ENCODE results near the gene CAB39. TPM values are rescaled to one million over a fixed set of nuclear protein-coding genes. Genes with fewer than 3 reads are reported as not detected.

CAB39 gene
- total RNA-seq (31.9 and 32.3 TPM in 2 replicates), polyA plus RNA-seq (36.2 and 36.7 TPM in 2 replicates)

DNA sequence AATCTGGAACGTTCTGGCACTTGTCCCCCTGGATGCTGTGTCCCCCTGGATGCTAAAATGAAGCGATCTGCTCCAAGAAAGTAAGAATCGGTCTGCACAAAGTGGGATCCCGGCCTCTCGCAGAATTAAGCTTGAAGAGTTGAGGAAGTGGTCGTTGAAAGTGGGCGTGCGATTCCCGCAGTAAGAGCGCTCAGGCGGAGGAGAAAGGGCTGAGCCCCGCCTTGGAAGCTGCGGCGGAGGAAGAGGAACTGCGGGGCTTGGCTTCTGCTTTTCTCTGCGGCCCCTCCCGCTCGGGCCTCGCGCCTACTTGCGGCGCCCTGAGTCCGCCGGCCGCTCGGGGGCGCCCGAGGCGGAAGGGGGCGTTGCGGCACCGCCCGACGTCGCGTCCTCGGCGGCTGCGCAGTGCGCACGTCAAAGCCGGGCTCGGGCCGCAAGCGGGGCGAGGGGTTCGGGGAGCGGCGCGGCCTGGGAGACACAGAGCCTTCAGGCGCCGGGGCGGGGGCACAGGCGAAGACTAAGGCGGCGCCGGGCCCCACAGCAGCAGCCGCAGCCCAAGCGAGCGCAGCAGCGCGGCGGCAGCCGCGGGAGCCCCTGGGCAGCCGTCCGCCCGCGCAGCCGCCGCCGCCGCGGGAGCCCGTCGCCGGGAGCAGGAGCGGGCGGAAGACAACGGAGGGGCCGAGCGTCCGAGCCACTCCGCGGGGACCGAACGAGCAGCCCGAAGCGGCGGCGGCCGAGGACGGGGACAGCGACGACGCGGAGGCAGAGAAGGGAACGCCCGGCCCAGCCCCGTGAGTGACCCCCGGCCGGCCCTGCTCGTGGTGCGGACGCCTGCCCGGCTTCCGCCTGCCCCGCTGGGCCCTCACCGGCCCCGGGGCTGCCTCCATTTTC is at the start of gene CAB39:
CAB39 (plus strand) TSS at position 400 of the 888 bp plus-strand sequence. CDS start 47,160 bp downstream, outside the sequence.
- Histone ChIP-seq H3K9me3 (ENCODE audit: low read depth) (no peaks in the 10 kb centered on the region), H3K4me3 (peak within 1 kb of the TSS; percentile 72), H3K36me3 (no peaks in the 10 kb centered on the region), H3K4me1 (ENCODE audit: low read depth) (peaks cover 17% of the 10 kb centered on the region), H3K27me3 (no peaks in the 10 kb centered on the region), H3K27ac (peak within 1 kb of the TSS; percentile 94)
- DNase-seq (ENCODE audit: low read depth in 1 of 2, low spot score in 1 of 2), result peak; percentile 93 to 94
- TF ChIP-seq, protein P1, sequence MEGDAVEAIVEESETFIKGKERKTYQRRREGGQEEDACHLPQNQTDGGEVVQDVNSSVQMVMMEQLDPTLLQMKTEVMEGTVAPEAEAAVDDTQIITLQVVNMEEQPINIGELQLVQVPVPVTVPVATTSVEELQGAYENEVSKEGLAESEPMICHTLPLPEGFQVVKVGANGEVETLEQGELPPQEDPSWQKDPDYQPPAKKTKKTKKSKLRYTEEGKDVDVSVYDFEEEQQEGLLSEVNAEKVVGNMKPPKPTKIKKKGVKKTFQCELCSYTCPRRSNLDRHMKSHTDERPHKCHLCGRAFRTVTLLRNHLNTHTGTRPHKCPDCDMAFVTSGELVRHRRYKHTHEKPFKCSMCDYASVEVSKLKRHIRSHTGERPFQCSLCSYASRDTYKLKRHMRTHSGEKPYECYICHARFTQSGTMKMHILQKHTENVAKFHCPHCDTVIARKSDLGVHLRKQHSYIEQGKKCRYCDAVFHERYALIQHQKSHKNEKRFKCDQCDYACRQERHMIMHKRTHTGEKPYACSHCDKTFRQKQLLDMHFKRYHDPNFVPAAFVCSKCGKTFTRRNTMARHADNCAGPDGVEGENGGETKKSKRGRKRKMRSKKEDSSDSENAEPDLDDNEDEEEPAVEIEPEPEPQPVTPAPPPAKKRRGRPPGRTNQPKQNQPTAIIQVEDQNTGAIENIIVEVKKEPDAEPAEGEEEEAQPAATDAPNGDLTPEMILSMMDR (IDR thresholded peaks at IDR 0.05; ENCODE audit: low read depth, low read length), result peak; percentile 70

- H3K4me1 ChIP-seq (ENCODE audit: low read depth), result peaks cover 10% of the 10 kb centered on the region
- TF ChIP-seq, protein P1 (IDR thresholded peaks at IDR 0.05; ENCODE audit: low read depth, low read length), result no peak
- peak in 1 of 2 donors; percentile 48 for DNase-seq (ENCODE audit: low read depth in 1 of 2, low spot score in 1 of 2)
- H3K27ac ChIP-seq, result no peak overlapping the region
- H3K36me3 ChIP-seq, result no peaks in the 10 kb centered on the region
- H3K4me3 ChIP-seq, result no peak overlapping the region
- H3K9me3 ChIP-seq (ENCODE audit: low read depth), result no peaks in the 10 kb centered on the region
- H3K27me3 ChIP-seq, result no peaks in the 10 kb centered on the region
Observed at GRCh38 chr2:230664128-230664527, 48.5 kb upstream of the CAB39 start.

GRCh38 chr2:230664844-230665243 is 47.8 kb upstream of the CAB39 start:
- Histone ChIP-seq H3K9me3 (ENCODE audit: low read depth) (no peaks in the 10 kb centered on the region), H3K36me3 (no peaks in the 10 kb centered on the region), H3K4me3 (no peak overlapping the region), H3K27me3 (no peaks in the 10 kb centered on the region), H3K4me1 (ENCODE audit: low read depth) (peaks cover 17% of the 10 kb centered on the region), H3K27ac (no peak overlapping the region)
- DNase-seq (ENCODE audit: low read depth in 1 of 2, low spot score in 1 of 2), result no peak
- TF ChIP-seq, protein P1 (IDR thresholded peaks at IDR 0.05; ENCODE audit: low read depth, low read length), result no peak

DNA sequence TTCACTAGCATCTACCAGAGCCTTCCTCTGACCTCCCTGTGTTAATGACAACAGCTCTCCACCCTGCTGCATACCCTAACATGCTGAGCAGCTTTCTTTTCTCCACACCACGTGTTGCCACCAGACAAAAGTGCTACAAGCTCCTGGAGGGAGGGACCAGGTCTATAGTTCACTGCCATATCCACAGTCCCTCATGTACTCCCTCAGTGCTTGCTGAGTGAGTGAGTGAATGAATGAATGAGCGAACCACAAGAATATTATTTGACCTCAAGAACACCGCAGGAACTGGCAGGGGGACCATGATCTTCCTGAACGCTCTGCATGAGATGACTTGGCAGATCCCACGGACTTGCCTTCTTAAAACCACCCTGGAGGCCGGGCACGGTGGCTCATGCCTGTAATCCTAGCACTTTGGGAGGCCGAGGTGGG is 47.4 kb upstream of the CAB39 start:
- Histone ChIP-seq H3K27me3 (no peaks in the 10 kb centered on the region), H3K27ac (no peak overlapping the region), H3K4me1 (ENCODE audit: low read depth) (peaks cover 17% of the 10 kb centered on the region), H3K4me3 (no peak overlapping the region), H3K9me3 (ENCODE audit: low read depth) (no peaks in the 10 kb centered on the region), H3K36me3 (no peaks in the 10 kb centered on the region)
- TF ChIP-seq, protein P1 (IDR thresholded peaks at IDR 0.05; ENCODE audit: low read depth, low read length), result no peak
- DNase-seq (ENCODE audit: low read depth in 1 of 2, low spot score in 1 of 2), result no peak

DNA sequence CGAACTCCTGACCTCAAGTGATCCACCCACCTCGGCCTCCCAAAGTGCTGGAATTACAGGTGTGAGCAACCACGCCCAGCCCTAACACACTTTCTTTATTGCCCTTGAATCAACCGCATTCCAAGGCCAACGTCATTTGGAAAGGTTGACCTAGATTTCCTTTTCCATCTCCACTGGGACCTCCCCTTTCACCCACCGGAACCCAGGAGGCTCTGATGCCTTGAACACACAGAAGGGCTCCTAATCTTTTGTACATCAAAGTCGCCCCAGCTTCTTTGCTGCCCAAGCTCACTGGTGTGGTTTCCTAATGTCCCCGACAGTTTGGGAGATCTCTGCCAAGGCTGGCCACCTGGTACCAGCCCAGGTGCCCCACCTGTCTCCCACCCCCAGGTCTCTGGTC is 46.2 kb upstream of the CAB39 start:
- DNase-seq (ENCODE audit: low read depth in 1 of 2, low spot score in 1 of 2), result no peak
- TF ChIP-seq, protein P1 (IDR thresholded peaks at IDR 0.05; ENCODE audit: low read depth, low read length), result no peak
- Histone ChIP-seq H3K4me3 (no peak overlapping the region), H3K36me3 (no peaks in the 10 kb centered on the region), H3K9me3 (ENCODE audit: low read depth) (no peaks in the 10 kb centered on the region), H3K4me1 (ENCODE audit: low read depth) (peaks cover 17% of the 10 kb centered on the region), H3K27ac (peak overlapping the region; percentile 22), H3K27me3 (no peaks in the 10 kb centered on the region)

Measured in cardiac muscle cell (in vitro differentiated cells and primary cell).